ENCODE data around the gene LINGO3.

LINGO3 gene

DNA sequence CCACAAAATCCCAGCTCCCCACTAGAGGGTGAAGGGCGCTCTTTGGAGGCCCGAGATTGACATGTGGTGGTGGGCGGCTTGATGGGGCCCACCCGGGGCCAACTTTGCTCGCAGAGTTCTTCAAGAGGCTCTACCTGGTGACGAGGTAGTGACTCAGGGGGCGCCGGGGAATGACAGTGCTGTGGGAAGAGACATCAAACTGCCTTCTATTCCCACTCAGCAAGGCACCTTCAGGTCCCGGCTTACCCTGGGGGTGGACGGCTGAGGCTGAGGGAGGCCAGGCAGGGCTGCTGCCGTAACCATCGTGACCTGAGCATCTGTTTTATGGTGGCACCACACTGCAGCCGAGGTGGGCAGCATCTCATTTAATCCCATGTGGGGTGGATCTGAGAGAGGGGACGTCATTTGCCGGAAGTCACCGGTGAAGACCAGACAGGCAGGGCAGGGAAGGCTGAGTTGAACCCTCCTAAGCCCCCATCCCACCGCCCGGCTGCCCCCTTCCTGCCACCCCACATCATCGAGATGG, 1.6 kb downstream of the LINGO3 start:
- DNase-seq (ENCODE audit: low read depth in 3 of 3) = no peak

- DNase-seq (ENCODE audit: low read depth in 3 of 3) = no peak
Observed at GRCh38 chr19:2305452-2306280, 2.3 kb downstream of the LINGO3 start.

DNA sequence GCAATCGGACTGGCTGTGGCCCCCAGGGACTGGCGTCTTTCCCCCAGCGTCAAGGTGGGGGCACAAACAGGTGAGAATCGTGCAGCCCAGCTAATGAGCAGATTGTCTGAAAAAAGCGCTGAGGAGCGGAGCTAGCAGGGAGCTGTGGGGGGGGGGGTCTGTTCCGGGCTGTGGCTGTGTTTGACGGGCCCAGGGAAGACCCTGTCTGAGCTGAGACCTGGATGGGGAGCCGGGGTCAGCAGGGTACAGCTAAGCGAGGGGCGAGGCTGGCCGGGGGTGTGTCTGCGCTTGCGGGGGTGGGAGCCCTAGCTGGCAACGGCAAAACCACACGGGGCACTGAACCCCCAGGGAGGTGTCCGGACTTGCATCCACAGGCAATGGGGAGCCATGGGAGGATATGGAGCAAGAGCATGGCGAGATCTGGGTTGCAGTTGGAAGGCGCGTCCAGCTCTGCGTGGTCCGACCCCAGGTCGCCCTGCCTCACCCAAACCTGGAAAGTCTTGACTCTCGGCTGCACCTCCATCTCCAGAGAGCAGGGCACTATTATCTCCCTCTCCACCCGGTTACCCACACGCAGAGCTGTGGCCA, 4.6 kb downstream of the LINGO3 start:
- no peak for DNase-seq (ENCODE audit: low read depth in 3 of 3)

- no peak for DNase-seq (ENCODE audit: low read depth in 3 of 3)
Observed at GRCh38 chr19:2302319-2303210, 5.4 kb downstream of the LINGO3 start.

- DNase-seq (ENCODE audit: low read depth in 3 of 3) = no peak
Observed at GRCh38 chr19:2300533-2300932, 7.4 kb downstream of the LINGO3 start.

DNA sequence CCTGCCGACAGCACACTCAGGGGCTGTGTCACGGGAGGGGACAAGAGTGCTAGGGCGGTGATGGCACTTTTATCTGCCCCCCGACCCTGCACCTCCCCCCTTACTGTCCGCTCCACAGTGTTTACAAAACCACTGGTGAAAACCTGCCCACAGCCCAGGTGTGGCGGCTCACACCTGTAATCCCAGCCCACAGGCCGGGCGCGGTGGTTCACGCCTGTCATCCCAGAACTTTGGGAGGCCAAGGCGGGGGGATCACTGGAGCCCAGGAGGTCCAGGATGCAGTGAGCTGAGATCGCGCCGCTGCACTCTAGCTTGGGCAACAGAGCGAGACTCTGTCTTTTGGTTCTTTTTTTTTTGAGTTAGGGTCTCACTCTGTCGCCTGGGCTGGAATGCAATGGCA, 11.8 kb downstream of the LINGO3 start:
- DNase-seq (ENCODE audit: low read depth in 3 of 3) = no peak

- DNase-seq (ENCODE audit: low read depth in 3 of 3) = no peak
Observed at GRCh38 chr19:2294687-2295335, 13.1 kb downstream of the LINGO3 start.

GRCh38 chr19:2291185-2291751, 16.7 kb downstream of the LINGO3 start:
- no peak for DNase-seq (ENCODE audit: low read depth in 3 of 3)

DNA sequence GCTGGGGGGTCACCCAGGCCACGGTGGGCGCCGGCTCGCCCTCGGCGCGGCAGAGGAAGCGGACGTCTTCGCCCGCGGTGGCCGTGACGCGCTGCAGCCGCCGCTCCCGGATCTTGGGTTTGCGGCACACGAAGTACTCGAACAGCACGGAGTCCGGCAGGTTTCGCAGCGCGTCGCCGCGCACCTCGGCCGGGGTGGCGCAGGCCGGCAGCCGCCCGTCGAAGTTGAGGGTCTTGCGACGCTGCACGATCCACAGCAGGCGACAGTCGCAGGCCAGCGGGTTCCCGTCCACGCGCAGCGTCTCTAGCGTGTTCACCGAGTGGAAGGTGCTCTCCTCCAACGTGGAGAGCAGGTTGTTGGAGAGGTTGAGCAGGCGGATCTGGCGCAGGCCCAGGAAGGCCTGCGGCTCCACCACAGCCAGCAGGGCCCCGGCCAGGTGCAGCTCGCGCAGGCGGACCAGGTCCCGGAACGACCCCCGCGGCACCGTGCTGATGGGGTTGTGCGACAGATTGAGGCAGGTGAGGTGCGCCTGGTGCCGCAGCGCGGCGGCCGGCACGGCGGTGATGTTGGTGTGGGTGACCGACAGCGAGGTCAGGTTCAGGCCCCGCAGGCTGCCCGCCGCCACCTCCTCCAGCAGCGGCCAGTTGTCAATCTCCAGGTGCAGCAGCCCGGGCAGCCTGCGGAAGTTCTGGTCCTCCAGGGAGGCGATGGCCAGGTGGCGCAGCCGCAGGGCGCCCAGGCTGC, 17.3 kb downstream of the LINGO3 start:
- no peak for DNase-seq (ENCODE audit: low read depth in 3 of 3)

DNA sequence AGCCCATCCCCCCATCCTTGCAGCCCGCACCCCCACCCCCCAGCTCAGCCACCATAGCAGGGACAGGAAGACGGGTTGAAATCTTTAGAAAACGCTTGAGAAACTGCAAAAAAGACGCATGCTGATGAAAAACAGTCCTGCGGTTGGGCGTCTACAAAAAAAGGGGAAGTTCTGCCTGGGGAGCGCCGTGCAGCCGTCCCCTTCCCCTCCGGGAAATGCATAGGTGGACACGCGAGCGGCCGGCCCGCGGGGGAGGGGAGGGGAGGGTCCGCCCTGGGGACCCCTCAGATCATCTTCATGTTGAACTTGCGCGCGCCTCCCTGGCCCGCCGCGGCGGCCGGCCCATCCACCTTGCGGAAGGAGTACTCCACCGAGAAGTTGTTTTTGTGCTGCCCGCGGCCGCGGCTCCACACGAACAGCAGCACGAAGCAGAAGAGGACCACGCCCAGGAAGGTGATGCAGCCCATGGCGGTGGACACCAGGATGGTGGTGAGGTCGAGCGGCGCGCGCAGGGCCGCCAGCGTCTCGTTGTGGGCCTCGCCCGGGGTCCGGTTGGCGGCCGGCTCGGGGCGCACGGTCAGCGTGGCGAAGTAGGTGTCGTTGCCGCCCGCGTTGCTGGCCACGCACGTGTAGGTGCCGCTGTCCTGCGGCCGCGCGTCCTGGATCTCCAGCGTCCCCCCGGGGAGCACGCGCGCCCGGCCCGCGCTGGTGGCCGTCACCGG, 18.1 kb downstream of the LINGO3 start:
- no peak for DNase-seq (ENCODE audit: low read depth in 3 of 3)

DNA sequence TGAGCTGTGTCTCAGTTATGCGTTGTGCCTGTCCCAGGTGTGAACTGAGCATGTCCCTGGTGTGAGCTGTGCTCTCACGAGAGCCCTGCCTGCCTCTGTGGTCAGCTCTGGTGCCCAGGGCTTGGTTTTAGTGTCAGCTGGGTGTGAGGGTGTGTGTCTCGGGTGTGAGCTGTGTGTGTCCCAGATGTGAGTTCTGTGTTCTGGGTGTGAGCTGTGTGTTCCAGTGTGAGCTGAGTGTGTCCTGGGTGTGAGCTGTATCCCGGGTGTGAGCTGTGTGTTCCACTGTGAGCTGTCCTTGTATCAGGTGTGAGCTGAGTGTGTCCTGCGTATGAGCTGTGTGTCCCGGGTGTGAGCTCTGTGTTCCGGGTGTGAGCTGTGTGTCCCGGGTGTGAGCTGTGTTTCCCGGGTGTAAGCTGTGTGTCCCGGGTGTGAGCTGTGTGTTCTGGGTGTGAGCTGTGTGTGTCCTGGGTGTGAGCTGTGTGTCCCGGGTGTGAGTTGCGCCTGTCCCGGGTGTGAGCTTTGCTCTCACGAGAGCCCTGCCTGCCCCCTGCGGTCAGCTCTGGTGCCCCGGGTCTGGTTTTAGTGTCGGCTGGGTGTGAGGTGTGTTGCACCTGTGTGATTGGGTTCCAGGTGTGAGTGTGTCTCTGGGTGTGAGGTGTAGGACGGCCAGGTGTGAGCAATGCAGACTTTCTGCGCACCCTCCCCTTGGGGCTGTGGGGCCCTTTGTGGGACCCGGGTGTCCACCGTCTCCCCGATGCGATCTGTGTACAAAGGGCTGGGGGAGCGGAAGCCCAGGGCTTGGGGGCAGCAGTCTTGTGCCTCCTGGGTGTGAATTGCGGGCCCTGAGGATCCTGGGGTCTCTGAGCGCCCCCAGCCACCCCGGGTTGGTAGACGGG, 18.9 kb downstream of the LINGO3 start:
- DNase-seq (ENCODE audit: low read depth in 3 of 3) = no peak

- no peak for DNase-seq (ENCODE audit: low read depth in 3 of 3)
Observed at GRCh38 chr19:2288338-2288817, 19.6 kb downstream of the LINGO3 start.

GRCh38 chr19:2287585-2288337, 20.2 kb downstream of the LINGO3 start:
- no peak for DNase-seq (ENCODE audit: low read depth in 3 of 3)

- DNase-seq (ENCODE audit: low read depth in 3 of 3) = no peak
Observed at GRCh38 chr19:2286402-2287140, 21.4 kb downstream of the LINGO3 start.

DNA sequence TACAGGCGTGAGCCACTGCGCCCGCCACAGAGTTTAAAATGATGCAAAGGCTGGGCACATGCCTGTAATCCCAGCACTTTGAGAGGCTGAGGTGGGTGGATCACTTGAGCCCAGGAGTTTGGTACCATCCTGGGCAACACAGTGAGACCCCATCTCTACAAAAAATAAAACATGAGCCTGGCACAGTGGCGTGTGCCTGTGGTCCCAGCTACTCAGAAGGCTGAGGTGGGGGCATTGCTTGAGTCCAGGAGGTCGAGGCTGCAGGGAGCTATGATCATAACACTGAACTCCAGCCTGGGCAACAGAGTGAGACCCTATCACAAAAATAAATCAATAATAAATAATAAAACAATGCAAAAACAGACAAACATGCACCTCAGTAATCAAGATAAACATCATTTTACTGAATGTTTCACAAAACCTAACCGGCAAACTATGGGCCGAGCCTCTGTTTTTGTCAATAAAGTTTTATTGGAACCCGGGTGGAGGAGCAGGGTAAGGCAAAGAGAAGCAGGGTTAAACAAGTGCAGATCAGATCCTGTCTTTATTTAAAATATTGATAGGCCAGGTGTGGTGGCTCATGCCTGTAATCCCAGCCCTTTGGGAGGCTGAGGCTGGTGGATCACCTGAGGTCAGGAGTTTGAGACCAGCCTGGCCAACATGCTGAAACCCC, 24.0 kb downstream of the LINGO3 start:
- no peak for DNase-seq (ENCODE audit: low read depth in 3 of 3)

DNA sequence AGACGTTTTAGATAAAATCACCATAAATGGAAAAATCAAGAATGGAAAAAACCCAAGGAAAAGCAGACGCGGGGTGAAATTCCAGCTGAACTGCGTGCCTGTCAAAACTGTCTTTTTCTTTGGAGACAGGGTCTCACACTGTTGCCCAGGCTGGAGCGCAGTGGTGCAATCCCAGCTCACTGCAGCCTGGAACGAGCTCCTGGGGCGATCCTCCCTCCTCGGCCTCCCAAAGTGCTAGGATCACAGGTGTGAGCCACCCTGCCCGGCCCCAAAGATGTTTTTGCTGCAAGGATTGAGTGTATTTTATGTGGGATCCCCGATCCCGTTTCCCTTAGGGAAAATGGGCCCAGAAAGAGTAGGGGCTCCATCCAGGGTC, 25.1 kb downstream of the LINGO3 start:
- no peak for DNase-seq (ENCODE audit: low read depth in 3 of 3)
